HG02759 (cell line): ENCODE measurements around the gene KRTAP5-1.
"Not testable (repeated sequence)": the region's sequence is repeated elsewhere in the genome, so short reads cannot be mapped to it uniquely, and the experiment has no call there.

ENCODE experiments used
- ATAC-seq: cut with Tn5 transposase; IDR thresholded peaks from one replicate; pipeline ENCODE4 v1.9.1; 2021; ENCODE audit warnings: mild to moderate bottlenecking, moderate library complexity; ENCODE audit not compliant: unreplicated experiment

The KRTAP5-1 gene

DNA sequence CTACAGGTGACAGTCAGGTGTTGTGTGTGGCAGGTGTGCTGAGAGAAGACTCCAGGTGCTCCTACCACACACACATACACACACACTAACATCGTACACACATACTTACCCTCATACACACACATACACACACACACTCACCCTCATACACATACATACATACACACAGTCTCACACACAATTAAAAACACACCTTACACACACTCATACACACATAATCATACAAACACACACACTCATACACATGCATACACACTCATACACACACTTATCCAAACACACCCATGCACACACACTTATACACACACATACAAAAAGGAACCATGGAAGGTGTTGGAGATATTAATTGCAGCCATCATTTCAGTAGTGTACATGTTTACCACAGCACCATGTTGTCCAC, 18.5 kb upstream of the KRTAP5-1 start:
- no peak for ATAC-seq

DNA sequence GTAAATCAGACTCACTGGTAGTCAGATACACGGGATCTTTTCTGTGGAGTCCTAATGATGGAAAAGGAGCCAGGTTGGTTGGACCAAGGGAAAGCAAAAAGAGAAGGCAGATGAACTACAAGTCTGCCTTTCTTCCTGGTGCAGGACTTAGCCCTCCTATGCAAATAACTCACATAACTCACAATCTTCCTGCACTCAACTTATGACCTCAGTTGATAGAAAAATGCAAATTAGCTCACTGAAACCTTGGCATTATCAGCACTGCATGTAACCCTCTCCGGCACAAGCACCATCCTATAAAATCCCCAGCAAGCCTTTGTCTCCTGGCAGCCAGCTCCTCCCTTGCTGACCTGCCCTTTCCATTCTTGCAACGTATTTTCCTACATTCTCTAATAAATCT, 16.6 kb upstream of the KRTAP5-1 start:
- ATAC-seq, result not testable (repeated sequence)

GRCh38 chr11:1600626-1601025, 15.5 kb upstream of the KRTAP5-1 start:
- ATAC-seq, result no peak

- ATAC-seq, result no peak
Observed at GRCh38 chr11:1598816-1599215, 13.7 kb upstream of the KRTAP5-1 start.

GRCh38 chr11:1598406-1598805, 13.3 kb upstream of the KRTAP5-1 start:
- ATAC-seq, result not testable (repeated sequence)

- ATAC-seq, result no peak
Observed at GRCh38 chr11:1597994-1598380, 12.9 kb upstream of the KRTAP5-1 start, which contains the start of gene KRTAP5-2. KRTAP5-2 (minus strand) TSS chr11:1598294; CDS start chr11:1598250, 44 bp downstream.

- no peak for ATAC-seq
Observed at GRCh38 chr11:1597331-1597993, 12.4 kb upstream of the KRTAP5-1 start.

- not testable (repeated sequence) for ATAC-seq
Observed at GRCh38 chr11:1596576-1597121, 11.6 kb upstream of the KRTAP5-1 start.

DNA sequence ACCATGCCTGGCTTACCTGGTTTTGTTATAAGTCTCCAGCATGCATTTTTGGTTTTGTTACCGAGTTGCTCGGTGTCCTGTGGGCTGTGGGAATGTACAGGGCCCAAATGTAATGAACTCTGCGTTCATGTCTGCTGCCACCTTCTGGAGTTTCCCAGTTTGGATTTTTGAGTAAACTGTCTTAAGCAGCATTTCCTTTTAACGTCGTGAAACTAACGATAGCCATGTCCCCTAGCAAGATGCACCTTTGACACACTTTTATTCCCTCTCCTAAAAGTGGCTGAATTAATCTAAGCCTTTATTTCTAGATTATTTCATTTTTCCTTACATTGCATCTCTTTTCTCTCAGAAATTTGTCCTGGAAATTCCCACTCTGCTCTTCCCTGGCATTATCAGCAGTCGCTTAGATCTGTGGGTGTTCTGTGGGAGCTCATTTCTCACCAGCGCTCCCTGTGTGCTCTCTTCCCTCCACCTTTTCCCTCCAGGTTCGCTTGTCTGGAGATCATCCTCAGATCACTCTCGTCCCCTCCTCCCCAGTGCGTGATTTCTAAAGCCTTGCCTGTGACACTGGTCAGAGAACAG, 11.0 kb upstream of the KRTAP5-1 start:
- ATAC-seq, result not testable (repeated sequence)

DNA sequence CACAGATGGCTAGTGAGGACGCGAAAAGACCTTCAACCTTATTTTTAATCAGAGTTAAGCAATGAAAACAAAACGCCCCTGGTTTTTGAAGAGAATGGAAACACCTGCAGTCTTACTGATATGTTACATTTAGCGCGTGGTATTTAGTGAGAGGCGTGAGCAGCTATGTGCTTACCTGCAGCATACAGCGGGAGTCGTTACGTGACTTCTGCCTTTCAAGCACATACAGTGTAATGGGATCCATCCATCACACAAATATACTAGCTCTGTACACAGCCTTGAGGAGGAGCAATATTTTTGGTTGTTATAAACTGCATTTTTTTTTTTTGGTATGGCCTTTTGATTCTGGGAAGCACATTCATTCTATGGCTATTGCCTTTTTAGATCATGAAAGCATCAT, 7.5 kb upstream of the KRTAP5-1 start:
- ATAC-seq, result no peak

DNA sequence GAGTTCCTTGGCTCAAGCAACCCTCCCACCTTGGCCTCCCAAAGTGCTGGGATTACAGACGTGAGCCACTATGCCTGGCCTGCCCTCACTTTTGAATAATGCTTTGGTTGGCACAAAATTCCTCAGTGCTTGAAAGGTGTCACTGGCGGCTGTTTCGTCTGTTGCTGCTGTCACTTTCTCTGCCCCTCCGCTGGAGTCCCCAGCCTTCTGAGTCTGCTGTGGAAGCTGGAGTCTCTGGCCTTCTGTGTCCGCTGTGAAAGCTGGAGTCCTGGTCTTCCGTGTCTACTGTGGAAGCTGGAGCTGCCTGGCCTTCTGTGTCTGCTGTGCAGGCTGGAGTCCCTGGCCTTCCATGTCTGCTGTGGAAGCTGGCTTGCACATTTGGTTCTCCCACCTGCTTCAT, 4.9 kb upstream of the KRTAP5-1 start:
- ATAC-seq, result no peak

DNA sequence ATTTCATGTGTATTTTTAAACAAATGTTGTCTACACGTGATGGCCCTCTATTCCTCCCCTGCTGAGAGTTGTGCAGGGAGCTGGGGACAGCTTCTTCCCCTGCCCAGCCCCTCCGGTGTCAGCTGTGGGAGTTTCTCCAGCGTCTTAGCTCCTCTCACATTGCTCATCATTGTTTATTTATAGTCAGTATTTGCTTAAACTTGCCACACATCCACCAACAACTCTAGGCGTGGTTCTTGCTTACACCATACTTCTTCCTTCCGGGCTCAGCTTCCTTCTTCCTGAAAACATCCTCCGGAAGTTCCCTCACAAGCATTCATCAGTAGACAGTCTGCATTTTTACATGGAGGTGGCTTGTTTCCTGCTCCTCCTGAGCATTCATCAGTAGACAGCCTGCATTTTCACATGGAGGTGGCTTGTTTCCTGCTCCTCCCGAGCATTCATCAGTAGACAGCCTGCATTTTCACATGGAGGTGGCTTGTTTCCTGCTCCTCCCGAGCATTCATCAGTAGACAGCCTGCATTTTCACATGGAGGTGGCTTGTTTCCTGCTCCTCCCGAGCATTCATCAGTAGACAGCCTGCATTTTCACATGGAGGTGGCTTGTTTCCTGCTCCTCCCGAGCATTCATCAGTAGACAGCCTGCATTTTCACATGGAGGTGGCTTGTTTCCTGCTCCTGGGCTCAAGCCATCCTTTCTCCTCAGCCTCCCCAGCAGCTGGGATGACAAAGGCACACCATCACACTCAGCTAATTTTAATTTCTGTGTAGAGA, 4.3 kb upstream of the KRTAP5-1 start:
- ATAC-seq, result not testable (repeated sequence)

GRCh38 chr11:1586699-1587098, 1.6 kb upstream of the KRTAP5-1 start:
- ATAC-seq, result no peak

- not testable (repeated sequence) for ATAC-seq
Observed at GRCh38 chr11:1582909-1583308, 2.2 kb downstream of the KRTAP5-1 start.

DNA sequence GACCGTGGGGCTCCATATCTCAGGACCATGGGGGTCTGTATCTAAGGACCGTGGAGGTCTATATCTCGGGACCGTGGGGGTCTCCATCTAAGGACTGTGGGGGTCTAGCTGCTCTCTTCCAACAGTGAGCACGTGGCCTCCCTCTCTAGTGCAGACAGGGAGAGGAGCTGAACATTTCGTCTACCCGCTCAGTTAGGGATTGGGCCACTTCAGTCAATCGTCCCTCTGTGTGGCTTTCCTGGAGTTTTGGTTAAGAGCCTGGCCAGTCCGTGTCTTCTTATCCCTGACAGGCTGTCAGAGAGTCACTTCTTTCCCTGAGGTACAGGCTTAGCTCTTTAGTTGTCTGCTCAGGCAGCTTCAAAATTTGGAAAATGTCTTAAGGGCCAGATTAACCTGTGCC, 3.1 kb downstream of the KRTAP5-1 start:
- no peak for ATAC-seq

- no peak for ATAC-seq
Observed at GRCh38 chr11:1576825-1577224, 8.3 kb downstream of the KRTAP5-1 start.

- not testable (repeated sequence) for ATAC-seq
Observed at GRCh38 chr11:1575756-1576155, 9.3 kb downstream of the KRTAP5-1 start.

DNA sequence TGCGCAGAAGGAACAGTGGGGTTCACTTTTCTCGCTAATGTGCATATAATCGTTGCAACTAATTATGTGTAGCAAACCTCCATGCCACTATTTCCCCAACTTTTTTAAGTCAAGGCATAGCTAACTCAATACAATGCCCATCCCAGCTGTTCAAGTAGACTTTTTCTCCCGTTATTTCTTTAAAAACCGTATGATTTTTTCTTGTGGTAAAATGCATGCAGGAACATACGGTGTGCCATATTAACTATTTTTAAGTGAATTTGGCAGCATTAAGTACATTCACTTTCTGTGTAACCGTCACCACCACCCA, 10.2 kb downstream of the KRTAP5-1 start:
- no peak for ATAC-seq

DNA sequence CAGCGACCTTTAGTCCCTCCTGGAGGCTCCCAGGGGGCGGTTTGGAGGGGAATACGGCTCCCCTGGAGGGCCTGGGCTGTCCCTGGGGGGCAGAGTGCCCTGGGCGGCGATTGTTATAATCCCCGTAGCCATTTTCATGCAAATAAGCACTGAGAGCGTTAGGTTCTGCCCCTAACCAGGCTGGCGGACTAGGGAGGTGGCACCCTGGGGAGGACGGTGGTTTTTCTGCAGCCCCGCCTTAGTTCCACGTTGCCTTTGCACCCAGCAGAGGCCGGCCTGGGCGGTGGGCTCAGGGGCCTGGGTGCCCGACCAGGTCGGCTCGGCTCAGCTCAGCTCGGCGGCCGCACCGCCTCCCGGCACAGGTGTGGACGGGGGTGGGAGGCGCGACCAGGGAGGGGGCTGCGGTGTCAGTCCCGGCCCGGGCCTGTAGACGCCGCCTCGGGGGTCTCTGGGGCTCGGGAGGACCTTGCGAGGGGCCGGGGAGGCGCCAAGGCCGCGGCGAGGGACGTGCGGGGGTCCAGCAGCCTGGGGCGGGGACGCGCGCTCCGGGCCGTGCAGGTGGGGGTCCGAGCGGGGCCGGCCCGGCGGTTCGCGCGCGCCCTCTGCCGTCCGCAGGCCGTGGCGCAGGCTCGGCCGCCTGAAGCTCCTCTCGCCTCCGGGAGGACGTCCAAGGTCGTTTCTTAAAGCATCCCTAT, 10.7 kb downstream of the KRTAP5-1 start:
- ATAC-seq, result no peak

GRCh38 chr11:1573903-1574237, 11.2 kb downstream of the KRTAP5-1 start:
- ATAC-seq, result no peak
